Natural killer cell treated with Interleukin-12 subunit alpha and Interleukin-12 subunit beta and Interleukin-15 and Interleukin-18, amount 100 ng/mL, for 72 hours (primary cell): Measurements from ENCODE around the gene APBB1IP. TPM values are rescaled to one million over a fixed set of nuclear protein-coding genes. Genes with fewer than 3 reads are reported as not detected.
A peak's percentile ranks its signal among the peaks of the same experiment; 100 is the strongest.
"Not testable (repeated sequence)": the region's sequence is repeated elsewhere in the genome, so short reads cannot be mapped to it uniquely, and the experiment has no call there.

ENCODE experiments used
- ATAC-seq, 2 donors: fragments of 150-1000 bp; cut with Tn5 transposase in 1 of 2; sonication (Bioruptor Pico), chemical (Tn5 transposase) in 1 of 2; 2 replicates each; pipeline ENCODE4 v1.10.0; 2021
- DNase-seq: peaks from one replicate; pipeline ENCODE4 v3.0.0; 2022; ENCODE audit warnings: low spot score
- H3K27ac Mint-ChIP-seq, 2 donors: 1 replicate in 1 of 2; 2 replicates in 1 of 2; pipeline ENCODE4 v1.8.0; 2022; ENCODE audit warnings: mixed read lengths in 2 of 2, mild to moderate bottlenecking in 1 of 2, moderate library complexity in 1 of 2
- H3K27me3 Mint-ChIP-seq, 2 donors: 1 replicate in 1 of 2; 2 replicates in 1 of 2; pipeline ENCODE4 v1.8.0; 2022; ENCODE audit warnings: mixed read lengths in 2 of 2
- H3K36me3 Mint-ChIP-seq: one replicate; pipeline ENCODE4 v1.8.0; 2022; ENCODE audit warnings: mixed read lengths
- H3K4me1 Mint-ChIP-seq, 2 donors: 1 replicate in 1 of 2; 2 replicates in 1 of 2; pipeline ENCODE4 v1.8.0; 2022; ENCODE audit warnings: low read depth in 2 of 2, mixed read lengths in 2 of 2, mild to moderate bottlenecking in 1 of 2
- H3K4me3 Mint-ChIP-seq: one replicate; pipeline ENCODE4 v1.8.0; 2022; ENCODE audit warnings: mixed read lengths
- H3K9me3 Mint-ChIP-seq: 2 replicates; pipeline ENCODE4 v1.8.0; 2022; ENCODE audit warnings: mixed read lengths
- total RNA-seq, 2 donors: library from RNA; stranded (reverse); gene quantifications; one replicate each; pipeline ENCODE4 v1.2.3, GENCODE V29; 2022

Gene APBB1IP
- total RNA-seq, 2 donors from 2014 or later: 42.2 to 58.0 TPM

- Mint-ChIP-seq H3K4me1 (peaks cover 78 to 85% of the 10 kb centered on the region in 2 donors), H3K27me3 (no peaks in the 10 kb centered on the region), H3K9me3 (no peaks in the 10 kb centered on the region), H3K4me3 (no peak overlapping the region), H3K36me3 (peaks cover 13% of the 10 kb centered on the region), H3K27ac (peak overlapping the region; percentile 13 to 25)
- no peak for ATAC-seq
- DNase-seq: no peak
Measured at GRCh38 chr10:26453850-26454249, 15.7 kb downstream of the APBB1IP start.

GRCh38 chr10:26454891-26455290 is 16.8 kb downstream of the APBB1IP start:
- Mint-ChIP-seq H3K4me3 (peak overlapping the region; percentile 38), H3K27me3 (no peaks in the 10 kb centered on the region), H3K9me3 (no peaks in the 10 kb centered on the region), H3K4me1 (peaks cover 68 to 74% of the 10 kb centered on the region in 2 donors), H3K27ac (peak overlapping the region in 1 of 2 donors; percentile 73), H3K36me3 (peaks cover 13% of the 10 kb centered on the region)
- ATAC-seq: no peak
- no peak for DNase-seq

DNA sequence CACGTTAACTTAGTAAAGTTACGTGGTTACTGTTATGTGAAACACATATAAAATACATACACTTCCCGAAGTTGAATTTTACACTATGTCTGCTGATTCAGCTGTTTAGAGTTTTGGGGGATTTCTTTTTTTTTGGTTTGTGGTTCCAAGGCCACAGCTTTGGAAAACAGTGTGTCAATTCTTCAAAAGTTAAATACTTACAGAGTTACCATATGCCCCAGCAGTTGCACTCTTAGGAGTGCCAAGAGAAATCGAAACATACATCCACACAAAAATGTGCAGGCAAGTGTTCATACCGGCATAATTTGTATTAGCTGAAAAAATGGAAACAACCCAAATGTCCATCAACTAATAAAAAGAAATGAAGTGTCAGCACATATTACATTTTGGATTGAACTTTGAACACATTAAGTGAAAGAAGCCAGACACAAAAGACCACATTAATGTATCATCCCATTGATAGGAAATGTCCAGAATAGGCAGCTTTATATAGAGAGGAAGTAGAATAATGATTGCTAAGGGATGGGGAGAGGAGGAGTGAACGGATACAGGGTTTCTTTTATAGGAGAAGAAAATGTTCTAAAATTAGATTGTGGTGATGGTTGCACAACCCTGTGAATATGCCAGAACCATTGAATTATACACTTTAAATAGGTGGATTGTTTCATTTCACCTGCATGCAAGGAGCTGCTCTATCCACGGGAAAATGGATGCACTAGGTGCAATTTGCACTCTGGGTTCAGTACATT is 17.6 kb downstream of the APBB1IP start:
- Mint-ChIP-seq H3K27ac (peak overlapping the region; percentile 59 to 73), H3K4me3 (peak overlapping the region; percentile 55), H3K27me3 (no peaks in the 10 kb centered on the region), H3K36me3 (peaks cover 13% of the 10 kb centered on the region), H3K4me1 (peaks cover 65 to 73% of the 10 kb centered on the region in 2 donors), H3K9me3 (no peaks in the 10 kb centered on the region)
- no peak for DNase-seq
- no peak for ATAC-seq

DNA sequence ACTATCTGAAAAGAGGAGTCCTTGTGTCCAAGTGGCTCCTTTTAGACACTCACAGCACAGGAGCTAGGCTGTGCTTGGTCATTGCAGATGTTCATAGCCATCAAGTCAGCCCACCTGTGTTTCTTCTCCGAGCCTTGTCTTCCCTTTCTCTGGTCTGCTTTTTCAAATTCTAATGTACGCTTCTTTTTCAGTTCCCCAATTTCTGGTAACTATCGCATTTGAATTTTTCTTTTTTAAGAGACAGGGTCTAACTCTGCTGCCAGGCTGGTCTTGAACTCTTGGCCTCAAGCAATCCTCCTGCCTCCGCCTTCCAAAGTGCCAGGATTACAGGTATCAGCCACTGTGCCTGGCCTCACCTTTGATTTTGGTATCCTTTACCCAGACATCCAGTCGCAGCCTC is 18.9 kb downstream of the APBB1IP start:
- Mint-ChIP-seq H3K27ac (peak overlapping the region; percentile 59 to 73), H3K4me3 (peak overlapping the region; percentile 41), H3K27me3 (no peaks in the 10 kb centered on the region), H3K9me3 (no peaks in the 10 kb centered on the region), H3K4me1 (peaks cover 60 to 70% of the 10 kb centered on the region in 2 donors), H3K36me3 (peaks cover 13% of the 10 kb centered on the region)
- no peak for ATAC-seq
- DNase-seq: no peak

DNA sequence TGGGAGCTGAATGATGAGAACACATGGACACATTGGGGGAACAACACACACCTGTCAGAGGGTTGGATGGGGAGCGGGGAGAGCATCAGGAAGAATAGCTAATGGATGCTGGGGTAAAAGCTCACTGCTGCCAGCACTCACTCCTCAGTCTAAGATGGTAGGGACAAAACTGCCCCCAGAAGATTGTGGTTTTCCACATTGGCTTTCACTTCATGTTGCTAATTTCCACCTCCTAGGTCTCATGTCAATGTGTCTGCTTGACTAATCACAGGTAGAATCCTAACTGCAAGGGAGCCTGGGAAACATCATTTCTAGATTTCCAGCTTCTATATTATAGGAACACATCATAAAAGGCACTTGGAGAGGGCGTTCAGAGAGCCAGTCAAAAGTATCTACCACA is 22.6 kb downstream of the APBB1IP start:
- peaks cover 4% of the 10 kb centered on the region for H3K36me3 Mint-ChIP-seq
- H3K9me3 Mint-ChIP-seq: no peaks in the 10 kb centered on the region
- H3K27ac Mint-ChIP-seq: no peak overlapping the region
- peaks cover 51 to 72% of the 10 kb centered on the region in 2 donors for H3K4me1 Mint-ChIP-seq
- no peaks in the 10 kb centered on the region for H3K27me3 Mint-ChIP-seq
- H3K4me3 Mint-ChIP-seq: no peak overlapping the region
- no peak for DNase-seq
- ATAC-seq: no peak

GRCh38 chr10:26463986-26464385 is 25.8 kb downstream of the APBB1IP start:
- H3K27me3 Mint-ChIP-seq: no peaks in the 10 kb centered on the region
- ATAC-seq (no peak), DNase-seq (no peak)
- H3K4me3 Mint-ChIP-seq: no peak overlapping the region
- H3K4me1 Mint-ChIP-seq: peaks cover 51 to 74% of the 10 kb centered on the region in 2 donors
- peak overlapping the region; percentile 41 to 52 for H3K27ac Mint-ChIP-seq
- H3K36me3 Mint-ChIP-seq: no peaks in the 10 kb centered on the region
- no peaks in the 10 kb centered on the region for H3K9me3 Mint-ChIP-seq

GRCh38 chr10:26464632-26465280 is 26.6 kb downstream of the APBB1IP start:
- Mint-ChIP-seq H3K27me3 (no peaks in the 10 kb centered on the region), H3K4me1 (peaks cover 58 to 81% of the 10 kb centered on the region in 2 donors), H3K4me3 (no peak overlapping the region), H3K36me3 (no peaks in the 10 kb centered on the region), H3K27ac (peak overlapping the region; percentile 41 to 53), H3K9me3 (no peaks in the 10 kb centered on the region)
- ATAC-seq (no peak), DNase-seq (no peak)

GRCh38 chr10:26466531-26466930 is 28.4 kb downstream of the APBB1IP start:
- ATAC-seq, H3K27me3 Mint-ChIP-seq, H3K9me3 Mint-ChIP-seq, DNase-seq, H3K36me3 Mint-ChIP-seq, H3K4me3 Mint-ChIP-seq: not testable (repeated sequence)
- Mint-ChIP-seq H3K4me1 (peaks cover 63 to 85% of the 10 kb centered on the region in 2 donors), H3K27ac (peak overlapping the region; percentile 53 to 84)

GRCh38 chr10:26467639-26468038 is 29.5 kb downstream of the APBB1IP start:
- DNase-seq (no peak), ATAC-seq (peak; percentile 79 to 80)
- Mint-ChIP-seq H3K27ac (peak overlapping the region; percentile 84 to 86), H3K4me1 (peaks cover 72 to 86% of the 10 kb centered on the region in 2 donors), H3K27me3 (no peaks in the 10 kb centered on the region), H3K9me3 (no peaks in the 10 kb centered on the region), H3K4me3 (peak overlapping the region; percentile 74), H3K36me3 (no peaks in the 10 kb centered on the region)

GRCh38 chr10:26468291-26468690 is 30.1 kb downstream of the APBB1IP start:
- Mint-ChIP-seq H3K4me1 (peaks cover 71 to 85% of the 10 kb centered on the region in 2 donors), H3K27ac (peak overlapping the region; percentile 84 to 86), H3K9me3 (no peaks in the 10 kb centered on the region), H3K27me3 (no peaks in the 10 kb centered on the region), H3K4me3 (peak overlapping the region; percentile 74), H3K36me3 (no peaks in the 10 kb centered on the region)
- ATAC-seq: no peak
- no peak for DNase-seq

GRCh38 chr10:26468700-26469099 is 30.6 kb downstream of the APBB1IP start:
- H3K36me3 Mint-ChIP-seq: no peaks in the 10 kb centered on the region
- peaks cover 70 to 83% of the 10 kb centered on the region in 2 donors for H3K4me1 Mint-ChIP-seq
- peak overlapping the region; percentile 74 for H3K4me3 Mint-ChIP-seq
- ATAC-seq (peak; percentile 64 to 75), DNase-seq (no peak)
- no peaks in the 10 kb centered on the region for H3K27me3 Mint-ChIP-seq
- H3K27ac Mint-ChIP-seq: peak overlapping the region; percentile 84 to 86
- H3K9me3 Mint-ChIP-seq: no peaks in the 10 kb centered on the region

DNA sequence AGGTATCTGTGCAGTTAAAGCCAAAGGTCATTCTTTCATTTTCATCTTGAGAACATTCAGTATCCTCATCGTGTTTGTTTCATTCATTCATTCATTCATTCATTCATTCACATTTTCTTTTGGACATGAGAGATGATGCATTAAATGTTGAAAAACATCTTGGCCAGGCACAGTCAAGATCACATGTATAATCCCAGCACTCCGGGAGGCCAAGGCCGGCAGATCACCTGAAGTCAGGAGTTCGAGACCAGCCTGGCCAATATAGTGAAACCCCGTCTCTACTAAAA is 34.3 kb downstream of the APBB1IP start:
- ATAC-seq (no peak), DNase-seq (no peak)
- Mint-ChIP-seq H3K9me3 (no peaks in the 10 kb centered on the region), H3K36me3 (no peaks in the 10 kb centered on the region), H3K4me3 (peak overlapping the region; percentile 5), H3K27ac (peak overlapping the region; percentile 51 to 70), H3K27me3 (no peaks in the 10 kb centered on the region), H3K4me1 (peaks cover 66 to 78% of the 10 kb centered on the region in 2 donors)

- Mint-ChIP-seq H3K4me1 (peaks cover 61 to 76% of the 10 kb centered on the region in 2 donors), H3K4me3 (no peak overlapping the region), H3K36me3 (no peaks in the 10 kb centered on the region), H3K9me3 (no peaks in the 10 kb centered on the region), H3K27me3 (no peaks in the 10 kb centered on the region), H3K27ac (peak overlapping the region; percentile 87 to 90)
- DNase-seq (no peak), ATAC-seq (peak in 1 of 2 donors; percentile 64)
Measured at GRCh38 chr10:26474026-26474425, 35.9 kb downstream of the APBB1IP start.

GRCh38 chr10:26474845-26475244 is 36.7 kb downstream of the APBB1IP start:
- DNase-seq, H3K36me3 Mint-ChIP-seq, H3K27me3 Mint-ChIP-seq, H3K9me3 Mint-ChIP-seq: not testable (repeated sequence)
- Mint-ChIP-seq H3K4me1 (peaks cover 57 to 73% of the 10 kb centered on the region in 2 donors), H3K4me3 (peak overlapping the region; percentile 71), H3K27ac (peak overlapping the region; percentile 87 to 90)
- peak; percentile 73 to 76 for ATAC-seq
